ENCODE measurements around the gene HELB. TPM values are rescaled to one million over a fixed set of nuclear protein-coding genes. Genes with fewer than 3 reads are reported as not detected.

The HELB gene
- total and polyA plus RNA-seq, 2 of the 8 experiments (the other 6 are each of a cell fraction or from before 2014, with no cell fraction given), result 1.8 to 7.6 TPM

- no peak for TF ChIP-seq CHD7 (IDR thresholded peaks at IDR 0.05; ENCODE audit: insufficient replicate concordance, low read length)
- TF ChIP-seq POLR2A (IDR thresholded peaks at IDR 0.05; ENCODE audit: control extremely low read depth in 1 of 2, low read depth in 2 of 2, low read length in 2 of 2), result no peak
- TF ChIP-seq PHF8 (conservative IDR thresholded peaks at IDR 0.05; ENCODE audit: low read depth, low read length), result no peak
- TF ChIP-seq BRCA1 (IDR thresholded peaks at IDR 0.05; ENCODE audit: low read depth, low read length), result no peak
These were observed 31.7 kb upstream of the HELB start (continued) for GRCh38 chr12:66270613-66271012.
